Measurements from ENCODE around the gene SLC10A7.
A peak's percentile ranks its signal among the peaks of the same experiment; 100 is the strongest.

The SLC10A7 gene

GRCh38 chr4:146271466-146271865, 250.3 kb downstream of the SLC10A7 start:
- no peak for FAIRE-seq
- DNase-seq (ENCODE audit: insufficient read length, low spot score), result no peak

GRCh38 chr4:146269228-146269653, 252.5 kb downstream of the SLC10A7 start:
- FAIRE-seq (peak; percentile 99), DNase-seq (ENCODE audit: insufficient read length, low spot score) (peak; percentile 23)

GRCh38 chr4:146267826-146268225, 253.9 kb downstream of the SLC10A7 start:
- FAIRE-seq, result peak; percentile 74
- no peak for DNase-seq (ENCODE audit: insufficient read length, low spot score)

GRCh38 chr4:146265950-146266490, 255.7 kb downstream of the SLC10A7 start:
- DNase-seq (ENCODE audit: insufficient read length, low spot score) (no peak), FAIRE-seq (no peak)

GRCh38 chr4:146263793-146264192, 257.9 kb downstream of the SLC10A7 start:
- DNase-seq (ENCODE audit: insufficient read length, low spot score) (no peak), FAIRE-seq (no peak)

DNA sequence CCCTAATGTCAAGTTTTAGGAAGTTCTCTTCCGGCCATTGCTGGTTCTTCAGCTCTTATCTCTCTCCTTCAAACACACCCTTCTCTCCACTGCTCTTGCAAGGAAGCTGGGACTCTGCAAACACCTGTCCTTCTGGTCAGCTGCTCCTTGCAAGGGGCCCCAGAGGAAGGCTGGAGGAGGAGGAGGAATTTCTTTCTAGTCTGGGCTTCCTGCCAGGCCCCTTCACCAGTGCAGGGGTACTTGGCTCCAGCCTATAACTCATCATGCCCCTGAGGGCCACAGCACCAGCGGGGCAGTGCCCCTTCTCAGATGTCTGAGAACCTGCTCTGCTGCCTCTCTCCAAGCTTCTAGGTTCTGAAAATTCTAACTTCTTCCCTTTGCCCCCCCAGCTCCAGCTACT, 260.7 kb downstream of the SLC10A7 start:
- FAIRE-seq, result no peak

DNA sequence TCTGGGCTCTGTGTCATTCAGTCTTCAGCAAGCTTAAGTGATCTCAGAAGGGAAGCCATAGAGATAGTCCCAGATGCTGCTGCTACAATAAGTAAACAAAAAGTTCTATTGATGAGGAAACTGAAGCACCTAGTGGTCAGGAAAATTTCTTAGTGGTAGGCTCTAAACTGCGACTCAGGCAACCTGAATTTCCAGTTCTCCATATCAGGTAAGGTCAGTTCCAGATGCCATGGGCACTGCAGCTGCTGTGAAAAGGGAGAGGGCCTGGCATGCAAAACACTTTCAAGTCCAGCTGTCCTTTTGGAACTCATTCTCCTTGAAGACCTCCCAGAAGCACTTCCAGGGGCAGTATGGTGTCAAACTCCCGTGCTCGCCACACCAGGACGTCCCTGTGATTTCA, 261.2 kb downstream of the SLC10A7 start:
- DNase-seq (ENCODE audit: insufficient read length, low spot score), result no peak
- no peak for FAIRE-seq

More for the DNA sequence above, 260.7 kb downstream of the SLC10A7 start:
- no peak for DNase-seq (ENCODE audit: insufficient read length, low spot score)

- DNase-seq (ENCODE audit: insufficient read length, low spot score) (no peak), FAIRE-seq (no peak)
Measured at GRCh38 chr4:146257511-146257910, 264.2 kb downstream of the SLC10A7 start.

GRCh38 chr4:146256328-146256727, 265.4 kb downstream of the SLC10A7 start:
- DNase-seq (ENCODE audit: insufficient read length, low spot score) (no peak), FAIRE-seq (no peak)

DNA sequence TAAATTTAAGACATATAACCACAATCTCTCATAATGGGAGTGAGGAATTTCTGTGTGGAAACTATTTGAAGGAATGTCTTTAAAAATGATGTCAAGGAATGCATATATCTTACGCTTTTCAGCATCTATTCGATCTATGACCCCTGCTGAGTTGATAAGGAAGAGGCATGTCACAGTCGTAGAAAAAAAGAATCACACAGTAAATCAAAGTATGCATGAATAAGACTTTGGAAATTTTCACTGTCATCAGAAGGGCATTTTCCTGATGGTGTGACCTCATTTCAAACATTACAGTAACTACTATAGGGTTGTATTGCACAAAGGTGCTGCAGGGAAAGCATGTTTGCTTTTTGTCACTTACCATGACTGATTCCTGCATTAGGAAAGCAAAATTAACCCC, 265.9 kb downstream of the SLC10A7 start:
- no peak for DNase-seq (ENCODE audit: insufficient read length, low spot score)

DNA sequence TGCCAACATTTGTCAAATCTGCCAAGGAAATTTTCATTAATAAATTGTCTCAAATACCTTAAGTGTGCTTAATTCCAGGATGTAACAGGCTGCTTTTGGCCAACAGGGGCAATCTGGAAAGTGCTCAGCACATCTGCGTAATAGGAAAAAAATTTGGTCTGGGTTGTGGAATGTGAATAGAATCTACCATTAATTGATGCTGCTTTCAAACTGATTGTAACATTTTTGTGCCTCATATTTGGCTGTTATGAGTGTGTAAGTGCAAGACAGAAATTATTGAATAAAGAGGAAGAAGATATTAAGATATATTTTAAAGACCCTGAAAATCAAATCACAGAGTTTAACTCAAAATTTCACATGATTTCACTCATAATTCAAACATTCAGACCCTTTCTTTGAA, 266.3 kb downstream of the SLC10A7 start:
- DNase-seq (ENCODE audit: insufficient read length, low spot score), result no peak
- FAIRE-seq, result no peak

More for the DNA sequence above, 265.9 kb downstream of the SLC10A7 start:
- FAIRE-seq, result no peak

DNA sequence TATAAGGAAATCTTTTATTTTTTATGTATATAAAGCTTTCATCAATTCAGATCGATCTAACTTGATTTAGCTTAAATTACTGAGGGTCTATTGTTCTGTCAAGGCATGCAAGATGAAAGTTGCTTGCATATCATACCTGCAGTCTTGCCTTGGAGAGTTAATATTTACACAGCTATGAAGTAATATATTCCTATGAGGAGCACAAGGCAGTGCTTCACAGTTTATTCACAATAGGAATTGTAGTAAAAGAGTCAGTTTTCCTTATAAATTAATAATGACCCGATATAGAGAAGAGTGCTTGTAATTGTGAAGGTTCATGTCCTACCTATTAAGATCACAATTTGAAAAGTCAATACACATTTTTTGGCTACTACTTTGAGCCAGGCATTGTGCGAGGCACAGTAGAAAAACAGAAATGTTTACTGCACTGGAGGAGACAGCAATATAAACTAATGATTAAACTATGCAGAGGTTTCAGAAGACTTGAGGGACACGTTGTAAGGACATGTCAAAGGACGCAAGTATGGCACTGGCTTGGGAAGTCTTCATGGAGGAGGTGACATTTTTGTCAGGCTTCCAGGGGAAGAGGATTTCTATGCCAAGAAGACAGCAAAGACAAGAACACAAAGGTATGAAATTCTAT, 268.6 kb downstream of the SLC10A7 start:
- DNase-seq (ENCODE audit: insufficient read length, low spot score) (no peak), FAIRE-seq (no peak)

- FAIRE-seq (no peak), DNase-seq (ENCODE audit: insufficient read length, low spot score) (no peak)
Measured at GRCh38 chr4:146247356-146247755, 274.4 kb downstream of the SLC10A7 start.

DNA sequence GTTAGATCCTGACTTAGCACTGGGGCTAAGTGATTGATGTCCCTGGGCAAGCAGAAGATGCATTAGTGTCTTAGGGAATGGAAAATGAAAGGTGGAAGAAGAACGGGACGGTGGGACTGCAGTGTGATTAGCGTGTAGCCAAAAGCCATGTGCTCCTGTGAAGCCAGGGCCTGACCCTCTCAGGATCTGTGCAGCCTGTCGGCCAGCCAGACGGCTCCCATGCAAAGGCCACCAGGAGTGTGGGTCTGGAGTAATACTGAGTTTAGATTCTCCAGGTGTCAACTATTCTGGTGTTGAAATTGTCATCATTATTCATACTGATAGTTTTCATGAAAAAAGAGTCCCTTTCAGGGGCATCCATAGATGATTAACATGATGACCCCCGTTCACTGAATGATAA, 275.4 kb downstream of the SLC10A7 start:
- no peak for DNase-seq (ENCODE audit: insufficient read length, low spot score)

GRCh38 chr4:146245850-146246249, 275.9 kb downstream of the SLC10A7 start:
- FAIRE-seq, result no peak

More for the DNA sequence above, 275.4 kb downstream of the SLC10A7 start:
- peak; percentile 52 for FAIRE-seq

DNA sequence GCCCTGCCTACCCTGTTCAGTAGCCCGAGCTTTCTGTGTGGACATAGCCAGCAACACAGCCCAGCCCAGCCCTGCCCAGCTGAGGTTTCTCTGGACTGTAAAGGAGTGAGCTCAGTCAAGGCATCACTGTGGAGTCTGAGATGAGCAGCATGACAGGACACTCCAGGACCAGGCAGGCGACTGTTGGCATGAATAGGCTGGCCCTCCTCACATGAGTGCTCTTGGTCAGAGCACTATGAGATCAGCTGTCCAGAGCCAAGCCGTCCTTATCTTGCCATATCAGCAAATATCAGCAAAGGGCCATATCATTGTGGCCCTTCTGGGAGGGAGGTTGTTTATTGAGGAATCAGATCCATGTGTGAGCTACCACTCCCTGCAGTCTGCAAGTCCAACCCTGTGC, 276.5 kb downstream of the SLC10A7 start:
- peak; percentile 47 for FAIRE-seq
- DNase-seq (ENCODE audit: insufficient read length, low spot score), result no peak

More at GRCh38 chr4:146245850-146246249, 275.9 kb downstream of the SLC10A7 start:
- DNase-seq (ENCODE audit: insufficient read length, low spot score), result no peak

DNA sequence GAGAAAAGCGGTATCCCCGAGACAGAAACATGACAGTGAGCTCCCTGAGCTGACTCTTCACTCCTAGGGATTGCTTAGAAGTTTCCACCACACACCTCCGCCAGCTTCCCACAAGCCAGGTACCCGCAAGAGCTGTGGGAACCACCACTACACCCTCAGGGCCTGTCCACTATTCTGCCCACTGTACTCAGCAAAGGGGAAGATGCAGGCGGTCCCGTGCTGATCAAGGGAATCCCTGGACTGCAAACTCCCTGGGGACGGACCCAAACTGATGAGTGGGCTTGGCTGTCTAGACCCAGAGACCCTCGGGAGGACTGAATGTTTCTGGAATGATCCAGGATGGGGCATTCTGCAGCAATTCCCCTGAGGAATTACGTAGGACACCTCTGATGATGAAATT, 277.2 kb downstream of the SLC10A7 start:
- no peak for FAIRE-seq
- no peak for DNase-seq (ENCODE audit: insufficient read length, low spot score)

- FAIRE-seq (no peak), DNase-seq (ENCODE audit: insufficient read length, low spot score) (no peak)
Measured at GRCh38 chr4:146243883-146244277, 277.9 kb downstream of the SLC10A7 start.

- peak; percentile 57 for DNase-seq (ENCODE audit: insufficient read length, low spot score)
- peak; percentile 86 for FAIRE-seq
Measured at GRCh38 chr4:146243141-146243882, 278.4 kb downstream of the SLC10A7 start.

DNA sequence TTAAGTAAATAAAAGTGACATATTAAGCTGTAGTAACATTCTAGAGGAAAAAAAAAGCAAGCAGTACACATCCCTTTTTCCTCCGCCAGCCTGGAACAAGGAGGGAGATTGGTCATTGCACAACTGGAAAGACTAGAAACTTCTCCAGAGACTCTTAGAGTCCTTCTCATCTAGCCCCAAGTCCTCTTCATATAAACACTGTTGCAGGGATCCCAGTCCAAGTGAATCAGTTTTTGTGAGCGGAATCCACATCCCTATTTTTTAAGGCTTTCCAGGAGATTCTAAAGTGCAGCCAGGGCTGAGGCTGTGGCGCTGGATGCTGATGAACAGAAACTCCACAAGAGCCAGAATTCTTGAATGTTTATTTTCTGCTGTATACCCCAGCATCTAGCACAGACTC, 283.6 kb downstream of the SLC10A7 start:
- no peak for FAIRE-seq
- DNase-seq (ENCODE audit: insufficient read length, low spot score), result no peak

GRCh38 chr4:146237092-146237491, 284.6 kb downstream of the SLC10A7 start:
- FAIRE-seq (no peak), DNase-seq (ENCODE audit: insufficient read length, low spot score) (no peak)

- DNase-seq (ENCODE audit: insufficient read length, low spot score) (no peak), FAIRE-seq (no peak)
Measured at GRCh38 chr4:146236216-146236615, 285.5 kb downstream of the SLC10A7 start.

All from GM19239 (cell line).